Loucy (cell line): Measurements from ENCODE around the gene CALML3.

Source experiments
- H2AFZ ChIP-seq: fragments of 200-600 bp; sonication (generic); 2 replicates; pipeline ENCODE4 v1.6.0; 2016; ENCODE audit warnings: antibody characterized with exemption, mild to moderate bottlenecking, low read length, moderate library complexity
- H3F3A ChIP-seq: fragments of 200-600 bp; 2 replicates; pipeline ENCODE4 v1.6.0; 2016; ENCODE audit warnings: antibody characterized with exemption, low read depth, mild to moderate bottlenecking
- H3K27me3 ChIP-seq: fragments of 200-600 bp; sonication (generic); 2 replicates; pipeline ENCODE4 v1.6.1; 2014; ENCODE audit warnings: low read length, mild to moderate bottlenecking; ENCODE audit not compliant: insufficient read depth, poor library complexity, severe bottlenecking
- H3K36me3 ChIP-seq: fragments of 200-600 bp; sonication (generic); 2 replicates; pipeline ENCODE4 v1.6.1; 2016; ENCODE audit warnings: low read length; ENCODE audit not compliant: insufficient read depth
- H3K4me1 ChIP-seq: fragments of 200-600 bp; sonication (generic); 2 replicates; pipeline ENCODE4 v1.5.1; 2014; ENCODE audit warnings: low read length, mild to moderate bottlenecking; ENCODE audit not compliant: insufficient read depth, poor library complexity, severe bottlenecking
- H3K4me2 ChIP-seq: fragments of 200-600 bp; sonication (generic); 2 replicates; pipeline ENCODE4 v1.6.0; 2014; ENCODE audit warnings: antibody characterized with exemption, low read length, low read depth, mild to moderate bottlenecking; ENCODE audit not compliant: poor library complexity, severe bottlenecking
- H3K4me3 ChIP-seq: fragments of 200-600 bp; sonication (generic); 2 replicates; pipeline ENCODE4 v1.5.1; 2014; ENCODE audit warnings: low read length, mild to moderate bottlenecking, mixed read lengths; ENCODE audit not compliant: poor library complexity, severe bottlenecking
- H3K79me2 ChIP-seq: fragments of 200-600 bp; sonication (generic); 2 replicates; pipeline ENCODE4 v1.6.1; 2014; ENCODE audit warnings: low read length; ENCODE audit not compliant: insufficient read depth
- H3K9ac ChIP-seq: fragments of 200-600 bp; sonication (generic); 2 replicates; pipeline ENCODE4 v1.6.0; 2014; ENCODE audit warnings: mild to moderate bottlenecking, low read depth, low read length, moderate library complexity; ENCODE audit not compliant: poor library complexity, severe bottlenecking
- H3K9me2 ChIP-seq: fragments of 200-600 bp; sonication (generic); replicated peaks from 2 replicates; pipeline ENCODE4 v1.6.1; 2016; ENCODE audit warnings: low read depth, low read length, mixed read lengths
- H3K9me3 ChIP-seq: fragments of 200-600 bp; sonication (generic); 2 replicates; pipeline ENCODE4 v1.6.1; 2014; ENCODE audit warnings: mild to moderate bottlenecking, antibody characterized with exemption, low read length, low read depth; ENCODE audit not compliant: insufficient read depth
- H4K20me1 ChIP-seq: fragments of 200-600 bp; sonication (generic); 2 replicates; pipeline ENCODE4 v1.6.0; 2014; ENCODE audit warnings: antibody characterized with exemption, low read length, mild to moderate bottlenecking; ENCODE audit not compliant: insufficient read depth, poor library complexity, severe bottlenecking
- EZH2phosphoT487 ChIP-seq: fragments of 200-600 bp; IDR thresholded peaks from 2 replicates; pipeline ENCODE4 v1.6.1; 2018; ENCODE audit warnings: antibody characterized with exemption, mild to moderate bottlenecking, moderate library complexity, borderline replicate concordance
- TF ChIP-seq, protein P1 (sequence below): fragments of 200-600 bp; sonication (generic); conservative IDR thresholded peaks from 2 replicates; pipeline ENCODE4 v1.5.1; 2014; ENCODE audit warnings: mild to moderate bottlenecking, antibody characterized with exemption, low read length

The CALML3 gene

DNA sequence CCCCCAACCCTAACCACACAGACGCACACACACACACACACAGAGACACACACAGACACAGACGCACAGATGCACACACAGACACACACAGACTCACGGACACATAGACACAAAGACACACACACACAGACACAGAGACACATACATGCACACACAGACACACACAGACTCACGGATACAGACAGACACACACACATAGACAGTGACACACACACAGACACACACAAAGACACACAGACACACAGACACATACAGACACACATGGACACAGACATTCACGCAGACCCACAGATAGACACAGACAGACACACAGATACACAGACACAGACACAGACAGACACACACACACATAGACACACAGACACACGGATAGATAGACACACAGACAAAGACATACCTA is 27.5 kb upstream of the CALML3 start:
- H2AFZ ChIP-seq: no peak overlapping the region
- no peaks in the 10 kb centered on the region for H3K36me3 ChIP-seq
- H3K27me3 ChIP-seq: no peaks in the 10 kb centered on the region
- no peak overlapping the region for H3K9ac ChIP-seq
- H3F3A ChIP-seq: no peaks in the 10 kb centered on the region
- no peaks in the 10 kb centered on the region for H3K79me2 ChIP-seq
- no peak overlapping the region for H3K4me3 ChIP-seq
- H4K20me1 ChIP-seq: no peaks in the 10 kb centered on the region
- no peak overlapping the region for H3K4me2 ChIP-seq
- H3K4me1 ChIP-seq: no peaks in the 10 kb centered on the region
- TF ChIP-seq EZH2phosphoT487: no peak
- TF ChIP-seq, protein P1, sequence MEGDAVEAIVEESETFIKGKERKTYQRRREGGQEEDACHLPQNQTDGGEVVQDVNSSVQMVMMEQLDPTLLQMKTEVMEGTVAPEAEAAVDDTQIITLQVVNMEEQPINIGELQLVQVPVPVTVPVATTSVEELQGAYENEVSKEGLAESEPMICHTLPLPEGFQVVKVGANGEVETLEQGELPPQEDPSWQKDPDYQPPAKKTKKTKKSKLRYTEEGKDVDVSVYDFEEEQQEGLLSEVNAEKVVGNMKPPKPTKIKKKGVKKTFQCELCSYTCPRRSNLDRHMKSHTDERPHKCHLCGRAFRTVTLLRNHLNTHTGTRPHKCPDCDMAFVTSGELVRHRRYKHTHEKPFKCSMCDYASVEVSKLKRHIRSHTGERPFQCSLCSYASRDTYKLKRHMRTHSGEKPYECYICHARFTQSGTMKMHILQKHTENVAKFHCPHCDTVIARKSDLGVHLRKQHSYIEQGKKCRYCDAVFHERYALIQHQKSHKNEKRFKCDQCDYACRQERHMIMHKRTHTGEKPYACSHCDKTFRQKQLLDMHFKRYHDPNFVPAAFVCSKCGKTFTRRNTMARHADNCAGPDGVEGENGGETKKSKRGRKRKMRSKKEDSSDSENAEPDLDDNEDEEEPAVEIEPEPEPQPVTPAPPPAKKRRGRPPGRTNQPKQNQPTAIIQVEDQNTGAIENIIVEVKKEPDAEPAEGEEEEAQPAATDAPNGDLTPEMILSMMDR: no peak
- H3K9me3 ChIP-seq: no peaks in the 10 kb centered on the region
- H3K9me2 ChIP-seq: no peaks in the 10 kb centered on the region

GRCh38 chr10:5497948-5498730 is 26.6 kb upstream of the CALML3 start:
- H3K4me3 ChIP-seq: no peak overlapping the region
- H3K4me2 ChIP-seq: no peak overlapping the region
- H3F3A ChIP-seq: no peaks in the 10 kb centered on the region
- no peaks in the 10 kb centered on the region for H4K20me1 ChIP-seq
- no peaks in the 10 kb centered on the region for H3K9me3 ChIP-seq
- no peaks in the 10 kb centered on the region for H3K79me2 ChIP-seq
- no peaks in the 10 kb centered on the region for H3K4me1 ChIP-seq
- H3K27me3 ChIP-seq: no peaks in the 10 kb centered on the region
- no peak for TF ChIP-seq EZH2phosphoT487
- TF ChIP-seq, protein P1: no peak
- H3K9me2 ChIP-seq: no peaks in the 10 kb centered on the region
- no peak overlapping the region for H3K9ac ChIP-seq
- H2AFZ ChIP-seq: no peak overlapping the region
- no peaks in the 10 kb centered on the region for H3K36me3 ChIP-seq

- H3K9me2 ChIP-seq: no peaks in the 10 kb centered on the region
- no peak for TF ChIP-seq EZH2phosphoT487
- TF ChIP-seq, protein P1: no peak
- H3K4me3 ChIP-seq: no peak overlapping the region
- H3K9me3 ChIP-seq: no peaks in the 10 kb centered on the region
- no peaks in the 10 kb centered on the region for H3K4me1 ChIP-seq
- H3F3A ChIP-seq: no peaks in the 10 kb centered on the region
- no peak overlapping the region for H3K4me2 ChIP-seq
- no peak overlapping the region for H2AFZ ChIP-seq
- H3K79me2 ChIP-seq: no peaks in the 10 kb centered on the region
- no peaks in the 10 kb centered on the region for H4K20me1 ChIP-seq
- H3K36me3 ChIP-seq: no peaks in the 10 kb centered on the region
- H3K9ac ChIP-seq: no peak overlapping the region
- H3K27me3 ChIP-seq: no peaks in the 10 kb centered on the region
Measured at GRCh38 chr10:5498791-5499492, 25.8 kb upstream of the CALML3 start.
